NCI-H526 (cell line): Measurements from ENCODE around the gene PFKFB2.

Experiments
- DNase-seq, 2 experiments: peaks; one replicate each; lab custom pipeline; 2025; lab: John Stamatoyannopoulos, UW

PFKFB2 gene

GRCh38 chr1:207067185-207067584 is 14.1 kb downstream of the PFKFB2 start:
- DNase-seq, result no peak

GRCh38 chr1:207067665-207068064 is 14.6 kb downstream of the PFKFB2 start:
- no peak for DNase-seq

GRCh38 chr1:207069061-207069460 is 16.0 kb downstream of the PFKFB2 start:
- DNase-seq, result no peak

- no peak for DNase-seq
Observed at GRCh38 chr1:207069858-207070506, 16.9 kb downstream of the PFKFB2 start.

DNA sequence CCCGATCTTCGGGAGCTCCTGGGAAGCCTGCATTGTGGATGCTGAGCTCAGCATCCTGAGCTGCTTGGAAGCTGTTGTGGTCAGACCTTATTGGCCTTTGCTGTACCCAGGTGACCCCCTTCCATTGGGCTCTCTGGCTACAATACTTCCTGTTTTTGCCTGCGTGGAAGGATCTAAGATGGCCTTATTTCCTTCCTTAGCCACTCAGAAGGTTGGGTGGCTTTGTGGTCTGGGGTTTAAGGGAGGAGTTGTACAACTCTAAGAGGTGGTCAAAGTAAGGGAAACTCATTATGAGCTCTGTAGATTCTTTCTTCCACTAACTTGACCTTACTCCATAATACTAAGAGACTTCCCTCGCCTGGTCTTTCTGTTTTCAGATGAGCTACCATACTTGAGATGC is 17.7 kb downstream of the PFKFB2 start:
- DNase-seq, result no peak

DNA sequence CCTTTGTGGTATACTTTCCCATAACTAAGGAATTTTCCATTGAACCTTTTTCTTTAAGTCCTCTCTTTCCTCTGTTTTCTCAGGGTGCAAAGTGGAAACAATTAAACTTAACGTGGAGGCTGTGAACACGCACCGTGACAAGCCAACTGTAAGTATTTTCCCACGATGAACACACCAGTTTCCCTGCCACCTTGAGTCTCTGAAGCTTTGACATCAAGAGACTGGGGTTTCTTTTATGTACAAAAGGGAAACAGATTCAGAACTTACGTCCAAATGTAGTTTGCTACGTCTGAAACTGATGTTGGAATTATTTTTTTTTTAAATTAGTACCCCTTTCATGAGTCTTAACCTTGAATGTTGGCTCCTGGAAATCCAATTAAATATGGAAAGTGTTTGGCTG is 18.4 kb downstream of the PFKFB2 start:
- no peak for DNase-seq

GRCh38 chr1:207072233-207072632 is 19.2 kb downstream of the PFKFB2 start:
- no peak for DNase-seq

DNA sequence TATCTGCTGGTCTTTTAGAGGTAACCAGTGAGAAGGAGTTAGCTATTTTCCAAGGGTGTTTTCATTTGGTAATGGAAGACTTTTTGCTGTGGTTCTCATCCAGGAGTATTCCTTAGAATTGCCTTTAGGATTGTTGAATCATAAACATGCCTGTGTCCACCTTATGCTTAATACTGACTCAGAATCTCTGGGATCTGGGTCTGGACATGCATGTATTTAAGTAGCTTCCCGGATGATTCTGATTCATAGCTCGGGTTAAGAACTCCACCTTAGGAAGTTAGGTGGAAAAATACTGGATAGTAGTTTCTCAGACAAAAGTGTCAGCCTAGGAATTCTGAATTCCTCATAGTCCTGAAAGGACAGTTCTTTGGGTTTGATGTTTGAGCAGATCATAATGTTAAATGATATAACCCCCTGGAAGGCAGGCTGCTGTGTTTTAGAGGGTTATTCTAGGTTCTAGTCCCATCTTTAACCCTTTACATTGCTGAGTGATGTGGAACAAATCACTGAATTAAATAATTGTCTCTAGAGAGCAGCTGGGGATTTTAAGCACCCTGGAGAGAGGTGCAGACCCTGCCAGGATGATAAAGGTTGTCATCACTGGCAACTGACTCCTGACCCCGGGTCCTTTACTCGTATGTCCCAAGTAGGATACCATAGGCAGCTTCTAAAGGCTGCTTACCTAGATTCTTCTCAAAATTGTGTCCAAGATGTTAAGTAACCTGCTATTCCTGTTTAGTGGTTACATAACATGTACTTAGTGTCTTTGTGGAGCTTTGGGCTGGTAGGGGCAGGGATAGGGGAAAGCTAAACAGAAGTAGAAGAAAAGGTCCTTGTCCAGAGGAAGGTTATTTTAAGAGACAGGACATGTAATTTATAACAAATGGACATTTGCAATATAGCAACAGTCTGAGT is 21.1 kb downstream of the PFKFB2 start:
- DNase-seq, result no peak

GRCh38 chr1:207076181-207076955 is 23.3 kb downstream of the PFKFB2 start:
- DNase-seq, result no peak

GRCh38 chr1:207077012-207077411 is 23.9 kb downstream of the PFKFB2 start:
- DNase-seq, result no peak

- peak; percentile 16 to 63 for DNase-seq
Observed at GRCh38 chr1:207077470-207078377, 24.6 kb downstream of the PFKFB2 start.

DNA sequence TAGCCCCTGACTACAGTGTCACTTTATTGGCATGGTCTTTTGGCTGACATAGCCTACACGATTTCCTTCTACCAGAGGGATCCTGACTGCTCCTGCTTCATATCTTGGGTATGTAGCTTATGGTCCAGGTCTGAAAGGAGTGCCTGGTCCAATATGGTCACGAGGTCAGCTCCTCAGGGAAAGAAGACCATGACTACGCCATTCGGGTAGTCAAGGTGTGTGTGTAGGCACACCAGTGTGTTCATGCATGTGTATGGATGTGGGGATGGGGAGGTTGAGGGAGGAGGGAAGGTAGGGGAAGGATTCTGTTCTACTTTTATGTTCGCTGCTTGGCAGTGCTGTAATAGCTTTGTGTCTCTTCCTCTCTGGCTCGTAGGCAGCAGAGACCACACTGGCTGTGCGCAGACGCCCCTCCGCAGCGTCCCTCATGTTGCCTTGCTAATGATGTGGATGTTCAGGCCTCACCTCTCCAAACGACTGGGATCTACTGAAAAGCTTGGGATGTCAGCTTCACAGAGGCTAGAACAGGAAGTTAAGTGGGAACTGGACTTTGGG is 25.6 kb downstream of the PFKFB2 start:
- no peak for DNase-seq

GRCh38 chr1:207079706-207080241 is 26.7 kb downstream of the PFKFB2 start:
- no peak for DNase-seq

DNA sequence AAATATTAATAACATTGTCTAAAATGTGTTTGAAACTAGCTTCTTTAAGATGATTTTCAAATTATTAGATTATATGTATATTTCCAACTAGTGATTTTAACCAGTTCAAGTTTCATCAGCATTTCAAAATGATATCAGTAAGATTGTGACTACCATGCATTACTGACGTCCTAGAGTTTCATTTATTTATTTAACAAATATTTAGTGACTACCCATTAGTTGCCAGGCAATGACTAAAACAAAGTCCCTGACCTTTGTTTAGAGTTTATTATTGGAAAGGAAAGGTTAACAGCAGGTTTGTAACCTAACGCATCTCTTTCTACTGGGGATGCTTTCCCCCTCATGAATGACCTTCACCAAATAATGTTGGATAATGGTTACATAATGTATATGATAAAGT is 28.0 kb downstream of the PFKFB2 start:
- no peak for DNase-seq

DNA sequence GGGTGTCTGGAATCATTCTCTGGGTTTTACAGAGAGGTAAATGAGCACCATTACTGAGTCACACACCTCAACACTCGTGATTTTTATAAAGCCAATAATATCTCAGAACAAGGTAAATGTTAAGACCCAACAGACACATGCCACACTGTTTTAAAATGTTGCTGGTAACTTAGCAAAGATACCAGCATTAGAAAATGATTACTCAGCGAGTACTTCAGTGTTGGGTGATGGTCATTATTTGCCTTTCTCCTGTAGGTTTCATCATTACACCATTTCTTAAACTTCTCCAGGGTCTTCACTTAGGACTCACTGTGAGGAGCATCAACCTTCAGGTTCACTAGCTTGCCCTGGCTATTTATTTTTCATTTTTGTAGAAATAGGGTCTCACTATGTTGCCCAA is 28.7 kb downstream of the PFKFB2 start:
- no peak for DNase-seq

- DNase-seq, result no peak
Observed at GRCh38 chr1:207084232-207084631, 31.2 kb downstream of the PFKFB2 start.

DNA sequence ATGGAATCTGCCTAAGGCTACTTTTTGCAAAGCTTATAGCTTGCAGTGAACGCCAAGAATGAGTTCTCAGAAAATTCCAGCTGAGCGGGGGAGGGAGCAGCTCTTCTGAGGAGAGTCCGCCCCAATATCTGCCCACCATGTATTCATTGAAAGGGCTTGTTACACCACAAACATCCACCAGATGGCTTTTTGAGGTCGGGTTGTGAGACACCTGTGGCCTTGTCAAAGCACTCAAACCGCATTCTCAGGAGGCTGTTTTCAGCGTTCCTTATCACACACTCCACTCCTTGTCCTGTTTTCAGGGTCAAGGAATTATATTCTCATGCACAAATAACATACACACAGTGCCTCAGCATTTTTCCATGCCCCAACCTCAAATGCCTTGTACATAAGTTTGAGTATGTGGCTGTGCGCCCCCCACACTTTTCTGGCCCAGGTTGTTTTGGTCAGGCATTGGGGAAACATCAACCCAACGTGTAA is 31.7 kb downstream of the PFKFB2 start:
- DNase-seq, result peak; percentile 45 to 64

GRCh38 chr1:207085887-207086286 is 32.8 kb downstream of the PFKFB2 start:
- no peak for DNase-seq

DNA sequence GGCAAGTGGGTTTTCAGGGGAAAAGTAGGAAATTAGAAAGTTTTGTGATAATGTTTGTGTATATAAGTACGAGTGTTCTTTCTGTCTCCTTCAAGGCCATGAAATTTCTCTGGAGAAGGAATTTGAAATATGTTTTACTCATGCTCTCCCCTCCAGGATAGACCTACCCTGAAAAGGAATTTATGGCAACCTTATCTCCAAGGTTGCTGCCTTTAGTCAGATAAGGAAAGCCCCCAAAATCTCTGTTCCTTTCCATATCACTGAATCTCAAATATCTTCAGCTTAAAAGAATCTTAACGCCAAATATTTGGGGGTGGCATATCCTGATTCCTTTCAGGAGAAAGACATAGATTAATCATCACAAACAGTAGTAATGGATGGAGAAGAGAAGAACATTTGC is 35.1 kb downstream of the PFKFB2 start:
- no peak for DNase-seq

DNA sequence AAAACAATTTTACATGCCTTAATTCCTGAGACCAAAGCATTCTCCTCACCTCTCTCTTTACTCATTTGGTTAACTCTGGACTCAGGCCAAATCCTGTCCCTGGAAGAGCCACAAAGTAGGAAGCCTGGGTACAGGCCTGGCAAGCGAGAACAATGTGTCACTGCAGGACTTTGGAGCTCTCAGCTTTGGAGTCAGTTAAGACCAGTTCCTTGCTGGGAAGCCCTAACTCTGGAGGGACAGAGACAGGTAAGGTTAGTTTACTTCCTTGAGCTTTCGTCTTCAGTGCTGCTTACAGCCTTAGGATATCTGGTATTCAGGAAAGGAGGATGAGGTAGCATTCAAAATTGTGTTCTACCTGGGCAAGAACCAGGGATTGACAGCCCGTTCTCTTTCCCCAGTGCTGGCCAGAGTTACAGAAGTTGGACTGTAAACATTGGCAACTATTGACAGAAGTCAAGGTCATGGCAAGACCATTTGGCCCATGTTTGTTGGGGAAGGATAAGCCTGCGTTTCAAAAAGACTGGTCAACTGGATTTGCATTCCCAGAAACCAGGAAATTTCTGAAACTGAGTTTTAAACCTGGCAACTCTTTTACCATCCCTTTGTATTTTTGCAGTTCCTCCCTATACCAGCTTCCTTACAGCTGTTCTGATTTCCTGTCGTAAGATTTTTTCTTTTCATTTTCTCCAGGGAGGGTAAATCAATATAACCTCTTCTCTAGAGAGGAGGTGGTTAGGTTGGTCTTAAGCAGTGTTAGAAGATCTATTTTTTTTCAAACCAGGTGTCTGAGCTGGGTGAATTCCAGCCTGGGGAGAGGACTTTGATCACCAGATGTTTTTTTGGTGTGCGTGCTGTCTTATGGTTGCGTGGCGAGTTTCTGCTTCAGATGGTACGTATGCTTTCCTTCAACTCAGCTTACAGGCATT is 35.9 kb downstream of the PFKFB2 start, which contains the start of gene C4BPB:
C4BPB (plus strand) TSS at position 160 of the 926 bp plus-strand sequence; CDS start at position 832, 672 bp downstream.
- no peak for DNase-seq
